Neural cell (in vitro differentiated cells): ENCODE measurements around the gene MYLIP.

ENCODE experiments used
- CTCF ChIP-seq: fragments of 450-650 bp; IDR thresholded peaks from 2 replicates; pipeline ENCODE4 v1.5.1; 2014; ENCODE audit warnings: antibody characterized with exemption, mild to moderate bottlenecking, moderate library complexity; ENCODE audit not compliant: poor library complexity, severe bottlenecking
- EP300 ChIP-seq: fragments of 450-650 bp; conservative IDR thresholded peaks from 2 replicates; pipeline ENCODE4 v1.6.1; 2014; ENCODE audit warnings: antibody characterized with exemption, mild to moderate bottlenecking, moderate library complexity; ENCODE audit not compliant: poor library complexity, severe bottlenecking
- EZH2 ChIP-seq: fragments of 200-600, 300-800 bp; shearing (Covaris generic), sonication (generic); IDR thresholded peaks from 2 replicates; pipeline ENCODE4 v1.6.1; 2014; ENCODE audit warnings: antibody characterized with exemption, low read length, borderline replicate concordance, mild to moderate bottlenecking; ENCODE audit not compliant: insufficient read depth, poor library complexity, severe bottlenecking
- MXI1 ChIP-seq: fragments of 450-650 bp; conservative IDR thresholded peaks from 2 replicates; pipeline ENCODE4 v1.6.1; 2014; ENCODE audit warnings: antibody characterized with exemption, mild to moderate bottlenecking; ENCODE audit not compliant: poor library complexity, severe bottlenecking
- POLR2AphosphoS5 ChIP-seq: IDR thresholded peaks from 2 replicates; pipeline ENCODE4 v1.6.1; 2012
- RAD21 ChIP-seq: fragments of 450-650 bp; conservative IDR thresholded peaks from 2 replicates; pipeline ENCODE4 v1.6.1; 2014; ENCODE audit warnings: antibody characterized with exemption, mild to moderate bottlenecking, moderate library complexity
- SMC3 ChIP-seq: fragments of 450-650 bp; conservative IDR thresholded peaks from 2 replicates; pipeline ENCODE4 v1.6.1; 2014; ENCODE audit warnings: antibody characterized with exemption, mild to moderate bottlenecking, moderate library complexity; ENCODE audit not compliant: poor library complexity
- TAF1 ChIP-seq: IDR thresholded peaks from 2 replicates; pipeline ENCODE4 v1.6.1; 2012; ENCODE audit warnings: low read depth
- TF ChIP-seq, protein P1 (sequence below): IDR thresholded peaks from 2 replicates; pipeline ENCODE4 v1.6.1; 2012; ENCODE audit warnings: borderline replicate concordance

DNA sequence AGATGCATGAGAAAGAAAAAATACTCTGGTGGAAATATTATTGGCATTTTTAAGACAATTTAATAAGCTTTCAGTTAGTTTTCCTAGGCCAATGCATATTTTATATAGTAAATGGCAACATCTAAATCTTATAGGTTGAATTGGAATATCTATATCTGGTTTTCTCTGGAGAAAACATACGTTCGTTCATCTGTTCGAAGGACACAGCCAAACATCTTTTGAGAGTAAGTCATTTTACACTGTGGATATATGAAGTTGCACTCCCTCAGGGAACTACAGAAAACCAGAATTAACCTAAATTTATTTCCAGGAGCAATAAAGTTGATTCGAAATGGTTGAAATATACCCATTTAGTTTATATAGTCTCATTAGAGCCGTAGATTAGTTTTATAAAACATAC, 49.0 kb downstream of the MYLIP start:
- TF ChIP-seq CTCF (no peak), EP300 (no peak), TAF1 (no peak), POLR2AphosphoS5 (no peak), EZH2 (no peak), RAD21 (no peak), MXI1 (no peak), SMC3 (no peak)
- TF ChIP-seq, protein P1, sequence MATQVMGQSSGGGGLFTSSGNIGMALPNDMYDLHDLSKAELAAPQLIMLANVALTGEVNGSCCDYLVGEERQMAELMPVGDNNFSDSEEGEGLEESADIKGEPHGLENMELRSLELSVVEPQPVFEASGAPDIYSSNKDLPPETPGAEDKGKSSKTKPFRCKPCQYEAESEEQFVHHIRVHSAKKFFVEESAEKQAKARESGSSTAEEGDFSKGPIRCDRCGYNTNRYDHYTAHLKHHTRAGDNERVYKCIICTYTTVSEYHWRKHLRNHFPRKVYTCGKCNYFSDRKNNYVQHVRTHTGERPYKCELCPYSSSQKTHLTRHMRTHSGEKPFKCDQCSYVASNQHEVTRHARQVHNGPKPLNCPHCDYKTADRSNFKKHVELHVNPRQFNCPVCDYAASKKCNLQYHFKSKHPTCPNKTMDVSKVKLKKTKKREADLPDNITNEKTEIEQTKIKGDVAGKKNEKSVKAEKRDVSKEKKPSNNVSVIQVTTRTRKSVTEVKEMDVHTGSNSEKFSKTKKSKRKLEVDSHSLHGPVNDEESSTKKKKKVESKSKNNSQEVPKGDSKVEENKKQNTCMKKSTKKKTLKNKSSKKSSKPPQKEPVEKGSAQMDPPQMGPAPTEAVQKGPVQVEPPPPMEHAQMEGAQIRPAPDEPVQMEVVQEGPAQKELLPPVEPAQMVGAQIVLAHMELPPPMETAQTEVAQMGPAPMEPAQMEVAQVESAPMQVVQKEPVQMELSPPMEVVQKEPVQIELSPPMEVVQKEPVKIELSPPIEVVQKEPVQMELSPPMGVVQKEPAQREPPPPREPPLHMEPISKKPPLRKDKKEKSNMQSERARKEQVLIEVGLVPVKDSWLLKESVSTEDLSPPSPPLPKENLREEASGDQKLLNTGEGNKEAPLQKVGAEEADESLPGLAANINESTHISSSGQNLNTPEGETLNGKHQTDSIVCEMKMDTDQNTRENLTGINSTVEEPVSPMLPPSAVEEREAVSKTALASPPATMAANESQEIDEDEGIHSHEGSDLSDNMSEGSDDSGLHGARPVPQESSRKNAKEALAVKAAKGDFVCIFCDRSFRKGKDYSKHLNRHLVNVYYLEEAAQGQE, result no peak
